Measurements from ENCODE around the gene MACROD2. TPM values are rescaled to one million over a fixed set of nuclear protein-coding genes. Genes with fewer than 3 reads are reported as not detected.

The MACROD2 gene
- total and polyA plus RNA-seq, 4 donors: 0.66 to 10.5 (median 3.3) TPM

DNA sequence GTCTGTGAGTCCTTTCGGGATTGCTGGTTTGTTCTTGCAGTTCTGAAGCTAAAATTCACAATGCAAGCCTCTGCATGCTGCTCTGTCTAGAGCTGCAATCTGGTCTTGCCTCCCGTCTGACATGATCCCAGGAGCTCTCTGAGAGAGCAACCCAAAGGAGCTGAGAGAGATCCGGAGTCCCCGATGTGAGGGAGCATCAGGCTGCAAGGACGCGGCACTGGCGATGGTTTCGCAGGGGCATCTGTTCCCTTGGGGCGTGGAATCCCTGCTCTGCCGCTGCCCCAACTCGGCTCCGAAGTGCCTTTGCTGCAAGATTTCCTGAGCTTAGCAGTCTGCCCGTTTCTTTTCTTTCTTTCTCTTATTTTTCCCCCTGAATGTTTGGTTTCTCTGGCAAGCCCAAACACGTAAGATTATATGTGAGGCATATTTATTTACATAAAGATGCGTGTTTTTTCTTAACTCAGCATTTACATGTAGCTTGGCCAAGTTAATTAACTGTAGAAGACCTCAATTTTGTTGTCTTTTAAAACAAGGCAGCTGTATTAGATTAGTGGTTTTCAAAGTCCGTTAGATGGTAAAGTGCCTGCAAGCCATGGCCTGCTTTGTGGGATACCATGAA, 1704.9 kb downstream of the MACROD2 start:
- H3K27me3 ChIP-seq (ENCODE audit: control insufficient read depth in 4 of 4, insufficient read depth in 4 of 4, low read length in 3 of 4): no peaks in the 10 kb centered on the region
- H3K4me3 ChIP-seq (ENCODE audit: low read depth in 1 of 3, low read length in 3 of 3): no peak overlapping the region
- H3K9me3 ChIP-seq (ENCODE audit: control insufficient read depth in 4 of 4, low read length in 3 of 4): no peaks in the 10 kb centered on the region
- TF ChIP-seq, protein P1, sequence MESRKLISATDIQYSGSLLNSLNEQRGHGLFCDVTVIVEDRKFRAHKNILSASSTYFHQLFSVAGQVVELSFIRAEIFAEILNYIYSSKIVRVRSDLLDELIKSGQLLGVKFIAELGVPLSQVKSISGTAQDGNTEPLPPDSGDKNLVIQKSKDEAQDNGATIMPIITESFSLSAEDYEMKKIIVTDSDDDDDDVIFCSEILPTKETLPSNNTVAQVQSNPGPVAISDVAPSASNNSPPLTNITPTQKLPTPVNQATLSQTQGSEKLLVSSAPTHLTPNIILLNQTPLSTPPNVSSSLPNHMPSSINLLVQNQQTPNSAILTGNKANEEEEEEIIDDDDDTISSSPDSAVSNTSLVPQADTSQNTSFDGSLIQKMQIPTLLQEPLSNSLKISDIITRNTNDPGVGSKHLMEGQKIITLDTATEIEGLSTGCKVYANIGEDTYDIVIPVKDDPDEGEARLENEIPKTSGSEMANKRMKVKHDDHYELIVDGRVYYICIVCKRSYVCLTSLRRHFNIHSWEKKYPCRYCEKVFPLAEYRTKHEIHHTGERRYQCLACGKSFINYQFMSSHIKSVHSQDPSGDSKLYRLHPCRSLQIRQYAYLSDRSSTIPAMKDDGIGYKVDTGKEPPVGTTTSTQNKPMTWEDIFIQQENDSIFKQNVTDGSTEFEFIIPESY (IDR thresholded peaks at IDR 0.05): no peak
- TF ChIP-seq FOXA2 (IDR thresholded peaks at IDR 0.05) (no peak), EGR1 (IDR thresholded peaks at IDR 0.05; ENCODE audit: low read depth in 2 of 2) (no peak), FOXA1 (IDR thresholded peaks at IDR 0.05) (no peak), YY1 (IDR thresholded peaks at IDR 0.05) (no peak), JUND (IDR thresholded peaks at IDR 0.05) (no peak), GABPA (IDR thresholded peaks at IDR 0.05 in 1 of 2, conservative IDR thresholded peaks at IDR 0.05 in 1 of 2) (no peak), RXRA (IDR thresholded peaks at IDR 0.05) (no peak)
- TF ChIP-seq, protein P2, sequence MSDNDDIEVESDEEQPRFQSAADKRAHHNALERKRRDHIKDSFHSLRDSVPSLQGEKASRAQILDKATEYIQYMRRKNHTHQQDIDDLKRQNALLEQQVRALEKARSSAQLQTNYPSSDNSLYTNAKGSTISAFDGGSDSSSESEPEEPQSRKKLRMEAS (IDR thresholded peaks at IDR 0.05): no peak
- no peaks in the 10 kb centered on the region for H3K36me3 ChIP-seq (ENCODE audit: control insufficient read depth in 4 of 4, insufficient read depth in 3 of 4, low read depth in 1 of 4, low read length in 3 of 4)
- 87% methylated on average over 16 of the region's 16 CpGs for WGBS
- H3K4me1 ChIP-seq (ENCODE audit: control insufficient read depth in 4 of 4, insufficient read depth in 4 of 4, low read length in 3 of 4): no peaks in the 10 kb centered on the region
- no peak overlapping the region for H3K27ac ChIP-seq (ENCODE audit: low read depth in 1 of 2, low read length in 2 of 2)
- DNase-seq (ENCODE audit: low spot score): no peak
- no peak overlapping the region for H3K9ac ChIP-seq (ENCODE audit: low read depth in 1 of 2, low read length in 2 of 2)

DNA sequence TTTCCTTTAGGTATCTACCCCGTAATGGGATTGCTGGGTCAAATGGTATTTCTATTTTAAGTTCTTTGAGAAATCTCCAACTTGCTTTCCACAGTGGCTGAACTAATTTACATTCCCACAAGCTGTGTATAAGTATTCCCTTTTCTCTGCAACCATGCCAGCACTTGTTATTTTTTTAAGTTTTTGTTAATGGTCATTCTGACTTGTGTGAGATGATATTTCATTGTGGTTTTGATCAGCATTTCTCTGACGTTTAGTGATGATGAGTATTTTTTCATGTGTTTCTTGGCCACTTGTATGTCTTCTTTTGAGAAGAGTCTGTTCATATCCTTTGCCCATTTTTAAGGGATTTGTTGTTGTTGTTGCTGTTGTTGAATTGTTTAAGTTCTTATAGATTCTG, 1706.8 kb downstream of the MACROD2 start:
- Histone ChIP-seq H3K9me3 (ENCODE audit: control insufficient read depth in 4 of 4, low read length in 3 of 4) (no peaks in the 10 kb centered on the region), H3K36me3 (ENCODE audit: control insufficient read depth in 4 of 4, insufficient read depth in 3 of 4, low read depth in 1 of 4, low read length in 3 of 4) (no peaks in the 10 kb centered on the region), H3K27ac (ENCODE audit: low read depth in 1 of 2, low read length in 2 of 2) (no peak overlapping the region), H3K9ac (ENCODE audit: low read depth in 1 of 2, low read length in 2 of 2) (no peak overlapping the region), H3K4me3 (ENCODE audit: low read depth in 1 of 3, low read length in 3 of 3) (no peak overlapping the region), H3K27me3 (ENCODE audit: control insufficient read depth in 4 of 4, insufficient read depth in 4 of 4, low read length in 3 of 4) (no peaks in the 10 kb centered on the region), H3K4me1 (ENCODE audit: control insufficient read depth in 4 of 4, insufficient read depth in 4 of 4, low read length in 3 of 4) (no peaks in the 10 kb centered on the region)
- TF ChIP-seq FOXA2 (IDR thresholded peaks at IDR 0.05) (no peak), JUND (IDR thresholded peaks at IDR 0.05) (no peak)
- TF ChIP-seq, protein P3, sequence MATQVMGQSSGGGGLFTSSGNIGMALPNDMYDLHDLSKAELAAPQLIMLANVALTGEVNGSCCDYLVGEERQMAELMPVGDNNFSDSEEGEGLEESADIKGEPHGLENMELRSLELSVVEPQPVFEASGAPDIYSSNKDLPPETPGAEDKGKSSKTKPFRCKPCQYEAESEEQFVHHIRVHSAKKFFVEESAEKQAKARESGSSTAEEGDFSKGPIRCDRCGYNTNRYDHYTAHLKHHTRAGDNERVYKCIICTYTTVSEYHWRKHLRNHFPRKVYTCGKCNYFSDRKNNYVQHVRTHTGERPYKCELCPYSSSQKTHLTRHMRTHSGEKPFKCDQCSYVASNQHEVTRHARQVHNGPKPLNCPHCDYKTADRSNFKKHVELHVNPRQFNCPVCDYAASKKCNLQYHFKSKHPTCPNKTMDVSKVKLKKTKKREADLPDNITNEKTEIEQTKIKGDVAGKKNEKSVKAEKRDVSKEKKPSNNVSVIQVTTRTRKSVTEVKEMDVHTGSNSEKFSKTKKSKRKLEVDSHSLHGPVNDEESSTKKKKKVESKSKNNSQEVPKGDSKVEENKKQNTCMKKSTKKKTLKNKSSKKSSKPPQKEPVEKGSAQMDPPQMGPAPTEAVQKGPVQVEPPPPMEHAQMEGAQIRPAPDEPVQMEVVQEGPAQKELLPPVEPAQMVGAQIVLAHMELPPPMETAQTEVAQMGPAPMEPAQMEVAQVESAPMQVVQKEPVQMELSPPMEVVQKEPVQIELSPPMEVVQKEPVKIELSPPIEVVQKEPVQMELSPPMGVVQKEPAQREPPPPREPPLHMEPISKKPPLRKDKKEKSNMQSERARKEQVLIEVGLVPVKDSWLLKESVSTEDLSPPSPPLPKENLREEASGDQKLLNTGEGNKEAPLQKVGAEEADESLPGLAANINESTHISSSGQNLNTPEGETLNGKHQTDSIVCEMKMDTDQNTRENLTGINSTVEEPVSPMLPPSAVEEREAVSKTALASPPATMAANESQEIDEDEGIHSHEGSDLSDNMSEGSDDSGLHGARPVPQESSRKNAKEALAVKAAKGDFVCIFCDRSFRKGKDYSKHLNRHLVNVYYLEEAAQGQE (IDR thresholded peaks at IDR 0.05): no peak
- WGBS: 66% methylated on average over 2 of the region's 2 CpGs
- DNase-seq (ENCODE audit: low spot score): no peak

DNA sequence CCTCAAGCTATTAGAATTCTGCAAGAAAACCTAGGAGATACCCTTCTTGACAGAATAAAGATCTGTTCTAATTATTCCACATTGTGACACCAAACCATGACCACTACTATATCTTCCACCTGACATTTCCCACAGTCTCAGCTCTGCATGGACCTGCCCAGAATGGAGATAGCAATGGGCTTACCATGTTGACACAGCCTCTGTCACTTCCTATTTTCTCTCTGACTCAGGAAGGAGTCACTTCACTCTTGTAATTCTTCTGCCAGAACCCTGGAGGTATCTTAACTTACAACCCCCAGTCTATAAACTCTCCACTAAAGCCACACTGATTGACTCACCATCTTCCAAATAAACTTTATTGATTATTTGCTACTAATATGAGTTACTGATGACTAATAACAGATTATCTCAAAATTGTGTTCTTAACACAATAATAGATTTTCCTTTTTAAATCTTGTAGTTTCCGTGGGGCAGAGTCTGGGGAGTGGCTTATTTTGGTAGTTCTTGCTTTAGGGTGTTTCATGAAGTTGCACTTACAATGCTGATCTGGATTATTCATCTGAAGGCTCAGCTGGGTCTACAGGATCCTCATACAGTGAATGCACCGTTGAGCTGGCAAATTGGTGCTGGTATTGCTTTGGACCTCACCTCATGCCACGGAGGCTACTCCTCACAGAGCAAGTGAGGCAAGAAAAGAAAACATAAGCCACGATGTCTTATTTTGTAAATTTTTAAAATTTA, 1708.0 kb downstream of the MACROD2 start:
- no peaks in the 10 kb centered on the region for H3K27me3 ChIP-seq (ENCODE audit: control insufficient read depth in 4 of 4, insufficient read depth in 4 of 4, low read length in 3 of 4)
- DNase-seq (ENCODE audit: low spot score): no peak
- H3K4me1 ChIP-seq (ENCODE audit: control insufficient read depth in 4 of 4, insufficient read depth in 4 of 4, low read length in 3 of 4): no peaks in the 10 kb centered on the region
- no peaks in the 10 kb centered on the region for H3K9me3 ChIP-seq (ENCODE audit: control insufficient read depth in 4 of 4, low read length in 3 of 4)
- no peak overlapping the region for H3K9ac ChIP-seq (ENCODE audit: low read depth in 1 of 2, low read length in 2 of 2)
- TF ChIP-seq, protein P4, sequence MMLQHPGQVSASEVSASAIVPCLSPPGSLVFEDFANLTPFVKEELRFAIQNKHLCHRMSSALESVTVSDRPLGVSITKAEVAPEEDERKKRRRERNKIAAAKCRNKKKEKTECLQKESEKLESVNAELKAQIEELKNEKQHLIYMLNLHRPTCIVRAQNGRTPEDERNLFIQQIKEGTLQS (IDR thresholded peaks at IDR 0.05): no peak
- TF ChIP-seq FOXA2 (IDR thresholded peaks at IDR 0.05) (no peak), JUND (IDR thresholded peaks at IDR 0.05) (no peak), EGR1 (IDR thresholded peaks at IDR 0.05; ENCODE audit: low read depth in 2 of 2) (no peak)
- TF ChIP-seq, protein P1 (IDR thresholded peaks at IDR 0.05): no peak
- TF ChIP-seq, protein P5, sequence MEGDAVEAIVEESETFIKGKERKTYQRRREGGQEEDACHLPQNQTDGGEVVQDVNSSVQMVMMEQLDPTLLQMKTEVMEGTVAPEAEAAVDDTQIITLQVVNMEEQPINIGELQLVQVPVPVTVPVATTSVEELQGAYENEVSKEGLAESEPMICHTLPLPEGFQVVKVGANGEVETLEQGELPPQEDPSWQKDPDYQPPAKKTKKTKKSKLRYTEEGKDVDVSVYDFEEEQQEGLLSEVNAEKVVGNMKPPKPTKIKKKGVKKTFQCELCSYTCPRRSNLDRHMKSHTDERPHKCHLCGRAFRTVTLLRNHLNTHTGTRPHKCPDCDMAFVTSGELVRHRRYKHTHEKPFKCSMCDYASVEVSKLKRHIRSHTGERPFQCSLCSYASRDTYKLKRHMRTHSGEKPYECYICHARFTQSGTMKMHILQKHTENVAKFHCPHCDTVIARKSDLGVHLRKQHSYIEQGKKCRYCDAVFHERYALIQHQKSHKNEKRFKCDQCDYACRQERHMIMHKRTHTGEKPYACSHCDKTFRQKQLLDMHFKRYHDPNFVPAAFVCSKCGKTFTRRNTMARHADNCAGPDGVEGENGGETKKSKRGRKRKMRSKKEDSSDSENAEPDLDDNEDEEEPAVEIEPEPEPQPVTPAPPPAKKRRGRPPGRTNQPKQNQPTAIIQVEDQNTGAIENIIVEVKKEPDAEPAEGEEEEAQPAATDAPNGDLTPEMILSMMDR (IDR thresholded peaks at IDR 0.05; ENCODE audit: low read depth, low read length, missing input control): no peak
- H3K27ac ChIP-seq (ENCODE audit: low read depth in 1 of 2, low read length in 2 of 2): no peak overlapping the region
- 87% methylated on average over 4 of the region's 4 CpGs for WGBS
- H3K4me3 ChIP-seq (ENCODE audit: low read depth in 1 of 3, low read length in 3 of 3): no peak overlapping the region
- H3K36me3 ChIP-seq (ENCODE audit: control insufficient read depth in 4 of 4, insufficient read depth in 3 of 4, low read depth in 1 of 4, low read length in 3 of 4): no peaks in the 10 kb centered on the region

All from liver (tissue), 9 donors.